ENCODE data around the gene EMILIN1.
"Not testable (repeated sequence)": the region's sequence is repeated elsewhere in the genome, so short reads cannot be mapped to it uniquely, and the experiment has no call there.

Gene EMILIN1

GRCh38 chr2:27053776-27054175 lies 24.6 kb upstream of the EMILIN1 start:
- no peak for DNase-seq

GRCh38 chr2:27054721-27055120 lies 23.7 kb upstream of the EMILIN1 start:
- no peak for DNase-seq

- DNase-seq, result no peak
These were observed 21.2 kb upstream of the EMILIN1 start for GRCh38 chr2:27057184-27057583.

- no peak for DNase-seq
These were observed 20.2 kb upstream of the EMILIN1 start for GRCh38 chr2:27058210-27058609.

- DNase-seq, result no peak
These were observed 19.1 kb upstream of the EMILIN1 start for GRCh38 chr2:27059141-27059820.

DNA sequence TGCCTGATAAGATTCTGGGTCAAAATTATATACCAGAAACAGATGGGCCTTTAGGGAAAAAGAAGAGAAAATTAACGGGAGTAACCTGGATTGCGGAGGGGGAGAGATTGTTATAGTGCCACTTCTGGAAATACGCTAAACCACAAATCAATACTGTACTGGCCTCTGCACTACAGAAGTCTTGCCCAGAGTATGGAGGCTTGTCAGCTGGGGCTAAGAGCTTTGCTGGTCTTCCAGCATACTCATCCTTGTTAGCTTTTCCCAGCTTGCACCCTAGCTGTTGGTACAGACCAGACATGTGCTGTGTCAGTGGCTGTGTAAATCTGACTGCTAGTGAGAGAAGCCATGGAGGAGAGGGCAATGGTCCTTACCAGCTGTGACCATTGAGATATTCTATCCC lies 18.1 kb upstream of the EMILIN1 start:
- DNase-seq, result no peak

GRCh38 chr2:27065128-27065527 lies 13.3 kb upstream of the EMILIN1 start:
- no peak for DNase-seq

- no peak for DNase-seq
These were observed 11.0 kb upstream of the EMILIN1 start for GRCh38 chr2:27067385-27067784.

DNA sequence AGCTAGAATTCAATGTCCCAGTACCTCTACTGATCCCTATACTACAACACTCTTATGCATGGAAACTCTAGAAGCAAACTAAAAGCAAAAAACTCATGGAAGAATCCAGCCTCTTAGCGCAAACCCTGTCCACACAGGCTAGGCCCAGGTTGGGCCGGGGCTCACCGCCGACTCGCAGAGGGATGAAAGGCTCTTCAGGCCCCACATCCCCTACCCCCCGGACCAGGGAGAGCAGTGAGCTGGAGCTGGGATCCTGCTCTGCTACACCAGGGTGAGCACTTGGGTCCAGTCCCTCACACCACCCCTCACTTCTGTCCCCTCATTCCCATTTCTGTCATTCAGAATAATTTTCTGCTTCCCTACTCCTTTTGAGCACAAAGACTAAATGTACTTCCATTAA lies 9.0 kb upstream of the EMILIN1 start:
- no peak for DNase-seq

DNA sequence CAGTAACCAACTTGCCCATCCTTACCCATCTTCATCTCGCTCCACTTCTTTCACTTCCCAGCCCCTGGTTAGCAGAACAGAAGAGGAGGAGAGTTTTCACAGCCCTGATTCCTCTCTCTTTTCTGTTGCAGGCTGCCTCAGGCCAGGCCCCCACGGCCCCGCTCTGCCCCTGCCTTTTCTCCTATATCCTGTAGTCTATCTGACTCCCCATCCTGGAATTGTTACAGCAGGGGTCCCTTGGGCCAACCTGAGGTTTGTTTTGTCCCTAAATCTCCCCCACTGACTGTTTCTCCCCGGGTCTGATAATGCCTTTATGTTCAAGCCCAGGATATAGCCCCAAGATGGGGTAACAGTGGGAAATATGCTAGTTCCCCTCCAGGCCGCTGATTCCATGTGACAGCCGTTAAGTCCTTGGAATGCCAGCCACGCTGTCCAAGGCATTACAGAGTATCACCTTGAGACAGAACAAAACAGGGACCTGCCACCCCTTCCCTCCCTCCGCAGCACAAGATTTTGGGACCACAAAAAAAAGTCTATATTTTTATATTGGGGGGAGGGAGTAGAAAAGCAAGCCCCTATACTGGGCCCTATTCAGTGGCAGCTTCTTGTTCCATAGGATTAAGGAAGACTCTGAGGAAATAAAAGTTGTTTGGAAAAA lies 8.3 kb upstream of the EMILIN1 start:
- no peak for DNase-seq

GRCh38 chr2:27070653-27071276 lies 7.7 kb upstream of the EMILIN1 start:
- DNase-seq, result no peak

DNA sequence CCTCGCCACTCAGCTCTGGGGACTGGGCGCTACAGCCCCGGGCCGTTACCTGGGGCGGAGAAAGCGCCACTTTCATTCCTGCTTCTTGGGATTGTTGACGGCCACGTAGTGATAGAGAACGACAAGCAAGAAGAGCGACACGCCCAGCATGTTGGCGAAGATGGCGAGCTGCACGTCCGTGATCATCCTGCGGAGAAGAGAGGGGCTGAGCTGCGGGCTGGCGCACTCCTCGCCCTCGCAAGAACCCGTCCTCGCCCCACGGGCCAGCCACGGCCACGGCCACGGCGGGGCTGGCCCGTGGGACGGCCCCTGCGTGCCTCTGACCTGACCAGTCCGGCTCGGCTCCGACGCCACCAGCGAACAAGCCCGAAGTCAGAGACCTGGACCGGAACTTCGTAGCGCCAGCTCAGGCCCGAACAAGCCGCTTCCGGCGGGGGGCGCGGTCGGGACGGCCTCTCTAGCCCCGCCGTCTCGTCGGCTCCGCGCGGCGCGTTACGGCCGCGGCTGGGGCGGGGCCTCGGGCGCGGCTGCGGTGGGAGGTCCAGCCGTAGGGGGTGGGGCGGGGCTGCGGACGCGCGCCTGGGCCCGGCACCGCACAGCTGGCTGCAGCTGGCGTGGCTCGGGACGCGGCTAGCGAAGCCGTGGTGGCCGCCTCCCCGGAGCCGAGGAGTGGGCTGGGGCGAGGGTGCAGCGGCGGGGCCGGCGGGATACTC lies 7.0 kb upstream of the EMILIN1 start, which contains the start of gene OST4:
OST4 (minus strand) TSS at position 378 of the 713 bp plus-strand sequence.
- peak; percentile 46 to 97 (median 91) for DNase-seq

- peak in 36 of 51 donors; percentile 15 to 67 (median 40) for DNase-seq
These were observed 6.2 kb upstream of the EMILIN1 start for GRCh38 chr2:27071990-27072830.

DNA sequence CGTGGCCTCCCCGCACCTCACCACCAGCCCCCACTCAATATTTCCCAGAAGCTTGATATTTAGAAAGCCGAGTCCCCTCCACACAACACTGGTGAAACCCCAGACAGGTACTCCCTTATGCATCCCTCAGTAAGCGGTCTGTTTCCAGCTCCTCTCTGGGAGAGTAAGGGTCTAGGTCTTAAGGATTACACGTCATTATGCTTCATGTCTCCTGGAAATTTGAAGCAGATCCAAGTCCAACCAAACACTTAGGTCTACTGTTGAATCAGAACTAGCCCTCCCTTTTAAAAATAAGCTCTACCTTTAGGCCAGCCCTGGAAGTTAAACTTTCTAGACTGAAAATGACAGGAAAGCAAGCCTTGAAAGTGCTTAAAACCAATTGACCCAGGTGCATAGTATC lies 5.5 kb upstream of the EMILIN1 start:
- DNase-seq, result no peak

DNA sequence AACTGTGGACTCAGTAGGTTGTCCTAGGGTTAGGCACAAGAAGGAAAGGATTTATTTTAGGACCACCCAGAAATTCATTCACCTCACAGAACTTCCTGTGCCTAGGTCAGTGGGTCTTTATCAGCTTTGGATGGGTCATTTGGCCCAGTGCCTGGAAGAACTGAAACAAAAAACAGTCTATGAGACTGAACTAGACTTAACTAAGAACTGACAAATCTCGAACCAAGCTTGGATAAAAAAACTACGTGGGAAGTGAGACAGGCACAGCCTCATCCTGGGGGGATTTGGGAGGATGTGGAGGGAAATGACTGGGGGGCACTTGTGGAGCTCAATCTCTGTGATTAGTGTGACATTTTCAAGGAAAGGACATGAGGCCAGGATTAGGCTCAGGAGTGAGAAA lies 4.6 kb upstream of the EMILIN1 start:
- DNase-seq, result no peak

- peak in 6 of 51 donors; percentile 6 to 34 (median 9) for DNase-seq
These were observed 3.5 kb upstream of the EMILIN1 start for GRCh38 chr2:27074738-27075565.

DNA sequence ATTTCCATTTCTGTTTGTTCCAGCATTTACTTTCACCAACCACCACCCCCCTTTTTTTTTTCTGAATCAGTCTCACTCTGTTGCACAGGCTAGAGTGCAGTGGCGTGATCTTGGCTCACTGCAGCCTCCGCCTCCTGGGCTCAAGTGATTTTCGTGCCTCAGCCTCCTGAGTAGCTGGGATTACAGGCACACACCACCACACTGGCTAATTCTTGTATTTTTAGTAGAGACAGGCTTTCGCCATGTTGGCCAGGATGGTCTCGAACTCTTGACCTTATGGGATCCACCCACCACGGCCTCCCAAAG lies 2.9 kb upstream of the EMILIN1 start:
- DNase-seq, result not testable (repeated sequence)

- DNase-seq, result no peak
These were observed 2.1 kb upstream of the EMILIN1 start for GRCh38 chr2:27076323-27076722.

DNA sequence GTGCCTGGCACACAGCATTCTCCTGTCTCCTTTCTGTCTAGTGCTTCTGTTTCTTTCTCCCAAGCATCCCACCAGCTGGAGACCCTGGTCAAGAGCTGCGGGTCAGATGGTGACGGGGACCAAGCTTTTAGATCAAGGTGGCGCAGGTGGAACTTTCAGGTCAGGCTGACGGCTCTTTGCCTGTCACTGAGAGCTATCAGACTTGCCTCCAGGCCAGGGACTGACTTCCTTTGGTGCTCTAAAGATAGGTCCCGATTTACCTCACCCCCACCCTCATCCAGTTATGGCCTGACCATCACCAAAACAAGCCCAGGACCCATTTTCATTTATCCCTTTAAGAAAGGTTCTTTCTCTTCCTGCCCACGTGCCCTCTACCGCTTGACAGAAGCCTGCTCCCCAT lies 1.2 kb upstream of the EMILIN1 start:
- DNase-seq, result no peak

All from hypothalamus (tissue), 51 donors.